ENCODE measurements around the gene LINC00632.

The LINC00632 gene

DNA sequence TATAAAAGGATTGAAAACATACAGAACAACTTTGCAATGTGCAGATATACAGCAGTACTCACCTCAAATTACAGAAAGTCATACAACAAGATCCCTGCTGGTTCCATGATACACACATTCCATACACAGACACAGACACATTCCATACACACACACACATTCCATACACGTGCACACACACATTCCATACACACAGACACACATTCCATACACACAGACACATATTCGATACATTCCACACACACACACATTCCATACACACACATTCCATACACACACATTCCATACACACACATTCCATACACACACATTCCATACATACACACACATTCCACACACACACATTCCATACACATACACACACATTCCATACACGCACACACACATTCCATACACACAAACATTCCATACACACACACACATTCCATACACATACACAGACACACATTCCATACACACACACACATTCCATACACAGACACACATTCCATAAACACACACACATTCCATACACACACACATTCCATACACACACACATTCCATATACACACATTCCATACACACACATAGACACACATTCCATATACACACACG is 13.7 kb downstream of the LINC00632 start:
- no peak for TF ChIP-seq JUND (IDR thresholded peaks at IDR 0.05; ENCODE audit: low read depth)
- DNase-seq (ENCODE audit: low read depth in 1 of 2, low spot score in 1 of 2), result peak in 1 of 2 experiments; percentile 38
- in situ Hi-C loops (cut with HindIII; ENCODE audit: low pct_unique_long_range_greater_than_20kb, low sequenced_read_pairs), result no loop called here

DNA sequence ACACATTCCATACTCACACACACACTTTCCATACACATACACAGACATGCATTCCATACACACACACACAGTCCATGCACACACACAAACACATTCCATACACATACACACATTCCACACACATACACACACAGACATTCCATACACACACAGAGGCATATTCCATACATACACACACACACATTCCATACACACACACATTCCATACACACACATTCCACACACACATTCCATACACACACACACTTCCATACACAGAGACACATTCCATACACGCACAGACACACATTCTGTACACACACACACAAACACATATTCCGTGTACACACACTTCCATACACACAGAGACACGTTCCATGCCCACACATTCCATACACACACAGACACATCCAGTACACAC is 14.8 kb downstream of the LINC00632 start:
- DNase-seq (ENCODE audit: low read depth in 1 of 2, low spot score in 1 of 2), result no peak
- no peak for TF ChIP-seq JUND (IDR thresholded peaks at IDR 0.05; ENCODE audit: low read depth)
- in situ Hi-C loops (cut with HindIII; ENCODE audit: low pct_unique_long_range_greater_than_20kb, low sequenced_read_pairs), result no loop called here

DNA sequence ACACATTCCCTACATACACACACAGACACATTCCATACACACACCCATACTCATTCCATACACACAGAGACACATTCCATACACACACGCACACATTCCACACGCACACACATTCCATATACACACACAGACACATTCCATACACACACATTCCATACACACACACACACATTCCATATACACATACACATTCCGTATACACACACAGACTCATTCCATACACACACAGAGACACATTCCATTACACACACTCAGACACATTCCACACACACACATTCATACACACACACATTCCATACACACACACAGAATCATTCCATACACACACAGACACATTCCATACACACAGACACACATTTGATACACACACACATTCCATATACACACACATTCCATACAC is 15.2 kb downstream of the LINC00632 start:
- no peak for DNase-seq (ENCODE audit: low read depth in 1 of 2, low spot score in 1 of 2)
- TF ChIP-seq JUND (IDR thresholded peaks at IDR 0.05; ENCODE audit: low read depth), result no peak
- in situ Hi-C loops (cut with HindIII; ENCODE audit: low pct_unique_long_range_greater_than_20kb, low sequenced_read_pairs), result no loop called here

DNA sequence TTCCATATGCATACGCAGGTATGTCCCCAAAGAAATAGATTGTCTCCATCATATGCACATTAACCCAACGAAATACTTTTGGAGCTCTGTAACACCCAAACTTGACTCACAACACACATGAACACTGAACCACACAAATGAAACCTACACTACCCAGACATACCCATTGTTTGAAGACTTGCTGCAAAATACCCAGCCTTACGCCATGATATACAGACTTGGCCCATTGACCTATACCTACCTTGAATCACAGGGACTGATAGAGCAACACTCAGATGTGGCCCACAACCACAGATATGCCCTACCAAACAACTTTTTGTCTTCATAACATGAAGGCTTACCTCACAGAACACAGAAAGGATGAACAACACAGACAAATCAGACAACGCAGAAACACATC is 15.9 kb downstream of the LINC00632 start:
- TF ChIP-seq JUND (IDR thresholded peaks at IDR 0.05; ENCODE audit: low read depth), result no peak
- in situ Hi-C loops (cut with HindIII; ENCODE audit: low pct_unique_long_range_greater_than_20kb, low sequenced_read_pairs), result no loop called here
- DNase-seq (ENCODE audit: low read depth in 1 of 2, low spot score in 1 of 2), result no peak

DNA sequence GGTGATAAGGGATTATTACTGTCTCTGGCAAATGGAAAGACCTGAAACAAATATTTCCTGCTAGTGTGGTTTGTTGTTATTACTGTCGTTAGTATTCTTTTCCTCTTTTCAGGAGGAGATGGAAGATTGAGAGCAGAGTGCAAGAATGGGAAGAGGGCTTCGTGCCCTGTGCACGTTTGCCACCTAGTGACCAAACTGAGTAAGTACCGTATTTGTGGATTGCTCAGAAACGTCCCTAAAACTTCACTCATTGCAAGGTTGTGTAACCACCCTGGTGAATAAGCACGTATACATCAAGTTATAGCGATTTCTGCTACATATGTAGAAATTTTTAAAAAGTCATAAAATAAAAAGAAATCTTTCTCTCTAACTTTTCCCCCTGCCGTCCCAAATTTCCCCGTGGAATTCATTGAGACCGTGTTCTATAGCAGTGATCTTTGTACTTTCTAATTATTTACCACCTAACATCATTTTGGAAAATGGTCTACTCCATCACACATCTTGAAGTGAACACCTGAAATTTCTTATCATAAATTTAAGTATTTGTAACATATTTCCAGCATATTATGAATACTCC is 24.3 kb downstream of the LINC00632 start:
- in situ Hi-C loops (cut with HindIII; ENCODE audit: low pct_unique_long_range_greater_than_20kb, low sequenced_read_pairs), result no loop called here
- DNase-seq (ENCODE audit: low read depth in 1 of 2, low spot score in 1 of 2), result peak in 1 of 2 experiments; percentile 29
- no peak for TF ChIP-seq JUND (IDR thresholded peaks at IDR 0.05; ENCODE audit: low read depth)

DNA sequence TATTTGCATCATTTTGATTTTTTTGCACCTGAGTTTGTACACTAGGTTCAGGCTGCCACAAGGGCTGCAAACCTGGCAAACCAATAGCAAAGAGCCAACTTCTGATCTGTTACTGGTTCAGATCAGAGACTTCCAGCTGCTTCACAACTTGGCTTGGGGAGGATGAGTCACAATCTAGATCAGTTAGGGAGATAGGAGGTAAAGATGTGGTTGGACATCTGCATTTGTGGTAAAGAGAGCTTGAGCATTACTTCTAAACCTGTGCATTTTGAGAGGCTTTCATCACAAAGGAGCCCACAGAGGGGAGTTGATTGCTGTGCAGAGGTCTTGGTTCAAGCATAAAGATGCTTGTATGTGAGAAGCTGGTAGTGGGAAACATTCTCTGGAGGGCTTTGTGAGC is 34.5 kb downstream of the LINC00632 start:
- no peak for DNase-seq (ENCODE audit: low read depth in 1 of 2, low spot score in 1 of 2)
- TF ChIP-seq JUND (IDR thresholded peaks at IDR 0.05; ENCODE audit: low read depth), result no peak
- in situ Hi-C loops (cut with HindIII; ENCODE audit: low pct_unique_long_range_greater_than_20kb, low sequenced_read_pairs), result no loop called here

DNA sequence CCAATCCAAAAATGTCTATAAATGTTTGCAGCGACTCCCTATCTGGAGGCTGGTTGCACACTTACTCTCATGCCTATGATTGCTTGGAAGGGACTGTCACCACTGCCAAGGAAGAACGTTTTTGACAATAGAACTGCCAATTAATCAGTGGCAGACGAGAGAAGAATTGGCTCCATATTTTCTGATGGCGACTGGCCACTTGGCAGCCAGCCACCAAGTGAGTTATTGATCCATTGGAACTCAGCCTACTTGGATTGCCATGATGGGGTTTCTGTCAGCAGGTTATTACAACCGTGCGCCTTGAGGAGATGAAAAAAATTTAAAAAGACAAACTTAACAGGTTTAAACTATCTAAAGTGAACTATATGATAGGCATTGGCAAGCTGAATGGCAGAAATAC is 47.4 kb downstream of the LINC00632 start:
- no peak for TF ChIP-seq JUND (IDR thresholded peaks at IDR 0.05; ENCODE audit: low read depth)

DNA sequence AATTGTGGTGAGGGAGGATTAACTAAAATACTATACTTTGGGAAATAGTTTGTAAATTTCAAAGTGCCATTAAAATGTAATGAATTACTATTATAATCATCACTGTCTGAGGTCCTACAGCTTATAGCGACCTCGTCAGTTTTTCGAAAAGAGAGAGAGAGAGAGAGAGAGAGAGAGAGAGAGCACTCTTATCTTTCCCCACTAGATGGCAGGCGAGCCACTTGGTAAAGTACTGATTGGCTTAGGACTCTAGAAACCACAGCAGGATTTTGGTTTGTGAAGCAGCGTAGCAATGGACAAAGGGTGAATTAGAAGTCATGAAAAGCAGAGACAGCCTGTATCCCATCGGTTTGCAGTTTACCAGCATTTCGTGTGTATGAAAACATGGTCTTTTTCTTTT is 52.5 kb downstream of the LINC00632 start:
- DNase-seq (ENCODE audit: low read depth in 1 of 2, low spot score in 1 of 2), result peak; percentile 1 to 56
- no peak for TF ChIP-seq JUND (IDR thresholded peaks at IDR 0.05; ENCODE audit: low read depth)
- in situ Hi-C loops (cut with HindIII; ENCODE audit: low pct_unique_long_range_greater_than_20kb, low sequenced_read_pairs), result no loop called here

More for the DNA sequence above, 47.4 kb downstream of the LINC00632 start:
- no peak for DNase-seq (ENCODE audit: low read depth in 1 of 2, low spot score in 1 of 2)
- in situ Hi-C loops (cut with HindIII; ENCODE audit: low pct_unique_long_range_greater_than_20kb, low sequenced_read_pairs), result no loop called here

DNA sequence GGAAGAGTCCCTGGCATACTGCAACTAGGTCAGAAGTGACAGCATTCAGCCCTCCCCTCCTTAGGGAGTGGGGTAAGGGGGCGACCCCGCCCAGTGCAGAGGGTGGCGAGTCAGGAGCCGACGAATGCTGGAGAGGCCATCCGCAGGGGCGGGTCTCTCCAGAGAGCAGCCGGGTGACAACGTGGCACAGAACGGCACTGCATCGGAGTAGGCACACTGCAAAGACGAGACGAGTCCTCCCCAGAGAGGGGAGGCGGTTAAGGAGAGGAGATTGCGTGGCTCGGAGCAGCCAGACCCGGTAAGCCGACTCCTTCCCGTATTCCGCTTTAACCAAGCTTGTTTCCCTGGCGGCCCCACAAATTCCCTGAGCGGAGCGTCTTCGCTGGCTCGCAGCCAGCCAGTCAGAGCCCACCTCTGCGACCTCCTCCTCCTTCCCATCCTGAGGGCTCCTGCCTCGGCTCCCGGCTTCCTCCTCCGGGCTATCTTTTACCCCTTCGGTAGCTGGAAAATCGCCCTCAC is 54.9 kb downstream of the LINC00632 start:
- TF ChIP-seq JUND (IDR thresholded peaks at IDR 0.05; ENCODE audit: low read depth), result no peak
- in situ Hi-C loops (cut with HindIII; ENCODE audit: low pct_unique_long_range_greater_than_20kb, low sequenced_read_pairs), result no loop called here
- peak in 1 of 2 experiments; percentile 26 for DNase-seq (ENCODE audit: low read depth in 1 of 2, low spot score in 1 of 2)

DNA sequence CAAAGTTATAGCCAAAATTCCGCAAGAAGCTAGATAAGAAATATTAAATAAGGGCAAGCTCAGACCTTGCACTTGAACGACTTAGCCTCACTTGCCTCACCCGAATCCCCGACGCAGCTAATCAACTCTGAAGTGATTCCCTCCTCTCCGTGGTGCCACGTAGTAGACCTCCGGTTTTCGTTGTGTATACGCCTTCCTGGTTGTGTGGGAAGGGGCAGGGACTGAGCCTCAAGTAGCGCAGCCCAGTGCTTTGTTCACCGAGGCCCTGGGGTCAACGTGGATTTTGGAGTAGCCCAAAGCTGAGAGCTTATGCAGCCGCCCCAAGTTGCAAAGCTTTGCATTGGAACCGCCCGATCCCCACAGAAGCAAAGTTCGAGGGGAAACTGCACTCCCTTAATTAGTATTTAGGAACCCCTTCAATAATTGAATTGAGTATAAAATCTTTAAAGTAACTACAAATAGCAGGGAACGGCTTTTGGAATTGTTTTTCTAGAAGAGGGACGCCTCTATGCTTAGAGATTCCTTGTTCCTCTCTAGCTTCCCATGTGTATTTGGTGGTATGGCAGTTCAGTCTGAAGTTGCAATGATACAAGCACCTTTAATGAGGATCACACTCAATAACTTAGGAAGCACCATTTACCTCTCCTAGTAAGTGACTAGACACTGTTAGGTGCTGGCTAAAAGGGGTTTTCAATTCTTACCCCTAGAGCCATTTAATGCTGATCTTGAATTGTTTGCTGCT is 55.7 kb downstream of the LINC00632 start:
- no peak for TF ChIP-seq JUND (IDR thresholded peaks at IDR 0.05; ENCODE audit: low read depth)
- in situ Hi-C loops (cut with HindIII; ENCODE audit: low pct_unique_long_range_greater_than_20kb, low sequenced_read_pairs), result no loop called here
- no peak for DNase-seq (ENCODE audit: low read depth in 1 of 2, low spot score in 1 of 2)

DNA sequence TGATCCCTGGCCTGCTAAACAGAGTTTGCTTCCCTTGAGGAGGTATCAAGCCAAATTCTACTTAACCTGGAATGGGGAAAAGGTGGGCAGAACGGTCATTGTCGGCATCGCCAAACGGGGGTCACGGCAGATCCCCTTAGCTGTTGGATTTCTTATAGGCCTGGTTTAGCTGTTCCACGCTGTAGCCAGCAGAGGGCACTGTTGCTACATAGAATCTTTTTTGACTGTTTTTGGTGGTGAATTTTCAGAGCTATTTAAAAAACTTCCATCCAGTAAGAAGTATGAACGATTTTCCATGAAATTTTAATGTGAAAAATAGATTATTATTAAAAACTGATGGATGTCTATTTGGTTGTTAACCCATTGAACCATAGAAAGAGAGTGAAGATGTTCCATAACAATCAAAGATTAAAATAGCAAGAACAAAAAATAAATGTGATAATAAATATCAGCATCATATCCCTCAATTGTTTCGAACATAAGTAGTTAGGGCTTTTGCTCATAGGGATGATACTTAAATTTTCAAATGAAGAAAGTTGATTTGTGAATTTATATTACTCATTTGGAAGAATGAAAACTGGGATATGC is 56.6 kb downstream of the LINC00632 start:
- no peak for TF ChIP-seq JUND (IDR thresholded peaks at IDR 0.05; ENCODE audit: low read depth)
- DNase-seq (ENCODE audit: low read depth in 1 of 2, low spot score in 1 of 2), result peak in 1 of 2 experiments; percentile 54
- in situ Hi-C loops (cut with HindIII; ENCODE audit: low pct_unique_long_range_greater_than_20kb, low sequenced_read_pairs), result no loop called here

DNA sequence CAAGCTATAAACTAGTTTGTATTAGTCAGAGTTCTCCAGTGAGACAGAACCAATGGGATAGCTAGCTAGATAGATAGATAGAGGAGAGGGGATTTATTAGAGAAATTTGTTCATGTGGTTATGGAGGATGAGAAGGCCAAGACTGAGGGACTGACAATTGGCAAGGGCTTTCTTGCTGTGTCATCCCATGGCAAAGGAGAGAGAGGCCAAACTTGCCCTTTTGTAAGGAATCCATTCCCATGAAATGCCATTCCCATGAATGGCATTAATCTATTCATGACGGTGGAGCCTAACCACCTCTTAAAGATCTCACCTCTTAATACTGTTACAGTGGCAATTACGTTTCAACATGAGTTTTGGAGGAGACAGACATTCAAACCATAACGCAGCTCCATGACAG is 58.1 kb downstream of the LINC00632 start:
- TF ChIP-seq JUND (IDR thresholded peaks at IDR 0.05; ENCODE audit: low read depth), result no peak
- in situ Hi-C loops (cut with HindIII; ENCODE audit: low pct_unique_long_range_greater_than_20kb, low sequenced_read_pairs), result no loop called here
- DNase-seq (ENCODE audit: low read depth in 1 of 2, low spot score in 1 of 2), result no peak

DNA sequence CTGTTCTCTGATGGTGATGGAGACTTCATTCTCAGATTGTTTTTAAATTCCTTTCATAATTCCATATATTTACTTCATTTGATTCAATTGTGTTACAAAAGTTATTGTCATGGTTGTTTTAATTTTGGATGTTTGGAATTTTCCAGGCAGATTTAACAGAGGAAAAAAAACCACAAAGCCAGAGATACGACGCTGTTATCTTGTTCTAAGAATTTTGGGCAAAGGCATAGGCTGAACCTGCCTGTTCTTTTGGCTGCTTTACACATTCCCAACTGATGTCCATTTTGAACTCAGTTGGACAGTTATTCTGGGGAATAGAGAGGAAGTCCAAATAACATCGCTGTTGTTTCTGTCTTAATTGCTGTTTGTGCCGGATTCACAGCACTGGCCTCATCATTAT is 65.7 kb downstream of the LINC00632 start:
- no peak for TF ChIP-seq JUND (IDR thresholded peaks at IDR 0.05; ENCODE audit: low read depth)
- in situ Hi-C loops (cut with HindIII; ENCODE audit: low pct_unique_long_range_greater_than_20kb, low sequenced_read_pairs), result no loop called here
- DNase-seq (ENCODE audit: low read depth in 1 of 2, low spot score in 1 of 2), result no peak

All from T47D (cell line).